ENCODE measurements around the gene SERPINE2.

SERPINE2 gene

GRCh38 chr2:223936862-223937326 lies 102.2 kb downstream of the SERPINE2 start:
- no peak for DNase-seq

DNA sequence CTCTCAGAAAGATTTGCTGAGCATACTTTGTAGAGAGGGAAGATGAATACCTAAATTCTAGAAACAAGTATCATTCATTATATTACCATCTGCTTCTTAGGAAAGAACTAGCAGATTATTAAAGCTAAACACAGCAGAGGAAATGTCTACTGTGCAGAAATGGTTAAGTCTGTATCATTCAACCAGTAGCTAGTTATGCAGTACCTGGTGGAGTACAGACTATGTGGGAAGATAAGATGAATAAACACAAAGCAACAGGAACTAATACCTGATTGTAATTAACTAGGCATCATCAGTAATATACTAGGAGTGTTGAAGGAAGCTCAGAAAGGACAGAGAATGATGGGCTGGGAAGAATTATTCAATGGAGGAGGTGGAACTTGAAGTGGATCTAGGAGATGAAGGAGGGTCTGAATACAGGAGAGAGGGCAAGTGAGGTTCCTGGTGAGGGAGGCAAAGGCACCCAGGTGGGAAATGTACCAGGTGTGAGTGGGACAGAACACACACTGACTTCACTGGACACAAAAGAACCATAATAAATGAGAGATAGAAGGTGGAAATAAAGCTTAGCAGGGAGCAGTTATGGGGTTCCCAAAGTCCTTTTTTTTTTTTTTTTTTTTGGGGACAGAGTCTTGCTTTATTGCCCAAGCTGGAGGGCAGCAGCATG lies 103.5 kb downstream of the SERPINE2 start:
- no peak for DNase-seq

GRCh38 chr2:223934870-223935269 lies 104.2 kb downstream of the SERPINE2 start:
- DNase-seq: no peak

DNA sequence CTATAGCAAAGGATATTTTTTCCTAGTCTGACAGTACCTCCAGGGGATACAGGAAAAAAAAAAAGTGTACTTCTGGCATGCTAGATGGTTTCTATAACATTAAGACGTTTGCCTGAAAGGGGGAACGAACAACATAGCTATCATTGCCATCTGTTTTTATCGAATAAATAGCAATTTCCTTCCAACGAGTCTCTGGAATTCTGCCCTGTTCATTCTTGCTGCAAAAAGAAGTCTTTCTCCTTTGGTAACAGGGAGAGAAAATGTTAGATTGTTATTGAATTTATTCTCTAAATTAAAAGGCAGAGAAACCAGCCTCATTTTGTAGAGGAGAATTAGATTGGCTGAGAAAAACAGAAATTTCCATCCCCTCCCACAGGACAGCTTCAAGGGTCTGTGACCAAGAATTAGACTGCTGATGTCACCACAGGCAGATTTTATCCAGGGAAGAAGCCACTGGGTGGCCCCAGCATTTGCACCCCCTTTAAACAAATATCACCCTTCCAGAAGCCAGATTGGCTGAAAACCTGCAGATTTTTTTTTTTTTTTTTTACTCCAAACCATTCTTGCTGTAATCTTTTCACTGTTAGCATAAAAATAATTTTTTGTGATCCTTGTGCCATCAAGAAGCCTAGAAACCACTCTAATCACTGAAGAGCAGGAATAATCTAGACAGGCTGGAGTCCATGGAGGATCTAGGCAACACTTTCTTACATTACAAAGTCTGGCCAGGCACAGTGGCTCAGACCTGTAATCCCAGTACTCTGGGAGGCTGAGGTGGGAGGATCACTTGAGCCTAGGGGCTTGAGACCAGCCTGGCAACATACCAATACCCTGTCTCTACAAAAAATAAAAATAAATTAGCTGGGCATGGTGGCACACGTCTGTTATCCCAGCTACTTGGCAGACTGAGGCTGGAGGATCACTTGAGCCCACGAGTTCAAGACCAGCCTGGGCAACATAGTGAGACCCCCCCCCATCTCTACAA lies 106.0 kb downstream of the SERPINE2 start:
- DNase-seq: no peak

- no peak for DNase-seq
These were observed 108.7 kb downstream of the SERPINE2 start for GRCh38 chr2:223930103-223930976.

GRCh38 chr2:223929571-223930102 lies 109.4 kb downstream of the SERPINE2 start:
- no peak for DNase-seq

GRCh38 chr2:223928113-223929006 lies 110.7 kb downstream of the SERPINE2 start:
- DNase-seq: no peak

DNA sequence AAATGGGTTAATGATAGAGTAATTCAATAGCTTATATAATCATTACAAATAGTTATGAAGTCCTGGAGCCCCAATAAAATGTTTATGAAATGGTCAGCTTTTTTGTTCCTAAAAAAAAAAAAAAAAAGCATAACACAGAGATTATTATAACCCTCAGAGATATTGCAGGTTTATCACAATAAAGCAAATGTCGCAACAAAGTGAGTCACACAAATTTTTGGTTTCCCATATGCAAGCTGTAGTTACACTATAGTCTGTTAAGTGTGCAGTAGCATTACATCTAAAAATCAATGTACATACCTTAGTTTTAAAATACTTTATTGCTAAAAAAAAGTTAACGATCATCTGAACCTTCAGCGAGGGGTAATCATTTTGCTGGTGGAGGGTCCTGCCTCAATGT lies 114.0 kb downstream of the SERPINE2 start:
- DNase-seq: no peak
